ENCODE results near the gene CLIP4. TPM values are rescaled to one million over a fixed set of nuclear protein-coding genes. Genes with fewer than 3 reads are reported as not detected.

Gene CLIP4
- total and polyA plus RNA-seq, 11 donors, result 9.6 to 57.4 (median 42.6) TPM

- TF ChIP-seq POLR2A (IDR thresholded peaks at IDR 0.05), result no peak
- TF ChIP-seq, protein P1, sequence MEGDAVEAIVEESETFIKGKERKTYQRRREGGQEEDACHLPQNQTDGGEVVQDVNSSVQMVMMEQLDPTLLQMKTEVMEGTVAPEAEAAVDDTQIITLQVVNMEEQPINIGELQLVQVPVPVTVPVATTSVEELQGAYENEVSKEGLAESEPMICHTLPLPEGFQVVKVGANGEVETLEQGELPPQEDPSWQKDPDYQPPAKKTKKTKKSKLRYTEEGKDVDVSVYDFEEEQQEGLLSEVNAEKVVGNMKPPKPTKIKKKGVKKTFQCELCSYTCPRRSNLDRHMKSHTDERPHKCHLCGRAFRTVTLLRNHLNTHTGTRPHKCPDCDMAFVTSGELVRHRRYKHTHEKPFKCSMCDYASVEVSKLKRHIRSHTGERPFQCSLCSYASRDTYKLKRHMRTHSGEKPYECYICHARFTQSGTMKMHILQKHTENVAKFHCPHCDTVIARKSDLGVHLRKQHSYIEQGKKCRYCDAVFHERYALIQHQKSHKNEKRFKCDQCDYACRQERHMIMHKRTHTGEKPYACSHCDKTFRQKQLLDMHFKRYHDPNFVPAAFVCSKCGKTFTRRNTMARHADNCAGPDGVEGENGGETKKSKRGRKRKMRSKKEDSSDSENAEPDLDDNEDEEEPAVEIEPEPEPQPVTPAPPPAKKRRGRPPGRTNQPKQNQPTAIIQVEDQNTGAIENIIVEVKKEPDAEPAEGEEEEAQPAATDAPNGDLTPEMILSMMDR (IDR thresholded peaks at IDR 0.05), result no peak
- peaks cover 0 to 92% (median 50%) of the 10 kb centered on the region in 9 donors for H3K36me3 ChIP-seq
- no peak overlapping the region for H3K4me3 ChIP-seq
- DNase-seq (no peak), ATAC-seq (no peak)
- H3K27ac ChIP-seq, result no peak overlapping the region
- 89 to 92% (median 89%) methylated on average over 5 of the region's 5 CpGs for WGBS, 4 donors
- no peaks in the 10 kb centered on the region for H3K4me1 ChIP-seq
- H3K27me3 ChIP-seq, result no peaks in the 10 kb centered on the region
- no peaks in the 10 kb centered on the region for H3K9me3 ChIP-seq
- intact Hi-C loops (cut with DNase I), result no loop called here
Measured at GRCh38 chr2:29160184-29160583, 45.0 kb downstream of the CLIP4 start.

DNA sequence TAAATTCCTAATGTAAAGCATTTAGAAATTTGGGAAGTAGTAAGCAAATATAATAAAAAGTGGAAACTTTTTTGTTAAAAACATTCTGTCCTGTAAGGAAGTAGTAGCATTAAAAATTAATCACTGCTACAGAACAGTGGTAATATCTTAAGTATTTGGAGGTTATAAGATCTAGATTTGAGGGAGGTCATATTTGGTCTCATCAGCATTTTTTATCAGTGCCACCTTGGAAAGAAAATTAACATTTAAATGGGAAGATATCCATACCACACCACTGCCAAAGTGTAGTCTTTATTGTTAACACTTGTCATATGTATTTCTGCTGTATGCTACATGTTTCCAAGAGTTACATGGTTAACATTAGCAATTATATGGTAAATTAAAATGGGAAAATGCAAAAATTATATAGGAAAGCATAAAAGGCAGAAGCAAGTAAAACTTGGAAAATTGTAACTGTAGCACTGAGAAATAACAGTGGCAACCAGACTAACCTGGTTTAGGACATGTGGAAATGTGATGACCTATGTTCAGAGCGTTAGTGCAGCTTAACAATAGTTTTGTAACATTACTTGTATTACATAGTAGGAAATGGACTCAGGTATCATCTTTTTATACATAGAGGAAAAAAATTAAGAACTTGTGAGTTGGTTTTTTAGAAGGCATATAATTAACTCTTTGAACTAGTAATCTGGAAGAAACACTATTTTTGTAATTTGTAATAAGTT lies 47.2 kb downstream of the CLIP4 start:
- Histone ChIP-seq H3K9me3 (no peaks in the 10 kb centered on the region), H3K27ac (no peak overlapping the region), H3K4me3 (no peak overlapping the region), H3K4me1 (no peaks in the 10 kb centered on the region), H3K27me3 (no peaks in the 10 kb centered on the region), H3K36me3 (peaks cover 0 to 86% (median 37%) of the 10 kb centered on the region in 9 donors)
- intact Hi-C loops (cut with DNase I), result no loop called here
- ATAC-seq (no peak), DNase-seq (no peak)
- no peak for TF ChIP-seq POLR2A (IDR thresholded peaks at IDR 0.05)
- TF ChIP-seq, protein P1 (IDR thresholded peaks at IDR 0.05), result no peak
- 75 to 88% (median 80%) methylated on average over 1 of the region's 1 CpG for WGBS, 4 donors

GRCh38 chr2:29164091-29164846 lies 49.1 kb downstream of the CLIP4 start:
- TF ChIP-seq, protein P1 (IDR thresholded peaks at IDR 0.05), result no peak
- no peak for TF ChIP-seq POLR2A (IDR thresholded peaks at IDR 0.05)
- no peak overlapping the region for H3K4me3 ChIP-seq
- no peak for DNase-seq
- no peaks in the 10 kb centered on the region for H3K4me1 ChIP-seq
- no peak for ATAC-seq
- no peak overlapping the region for H3K27ac ChIP-seq
- H3K36me3 ChIP-seq, result peaks cover 0 to 85% (median 33%) of the 10 kb centered on the region in 9 donors
- no peaks in the 10 kb centered on the region for H3K27me3 ChIP-seq
- WGBS, 4 donors, result 84 to 87% (median 85%) methylated on average over 5 of the region's 5 CpGs
- H3K9me3 ChIP-seq, result no peaks in the 10 kb centered on the region
- intact Hi-C loops (cut with DNase I), result no loop called here

Measured in heart left ventricle (tissue), 16 donors.